RWPE2 (cell line): ENCODE results near the gene SOHLH2.

Experiments used
- ATAC-seq: fragments of 200-7000 bp; cut with Tn5 transposase; 3 replicates; pipeline ENCODE4 v1.9.1; 2021; ENCODE audit warnings: low read depth
- DNase-seq: peaks from one replicate; pipeline ENCODE4 v3.0.0-alpha.2; 2020; ENCODE audit warnings: low spot score
- H3K27ac ChIP-seq: fragments of 450-650 bp; 2 replicates; pipeline ENCODE4 v1.5.1; 2017; ENCODE audit warnings: mild to moderate bottlenecking; ENCODE audit not compliant: poor library complexity, severe bottlenecking
- H3K27me3 ChIP-seq: fragments of 250-450 bp; sonication (Bioruptor Pico); 2 replicates; pipeline ENCODE4 v1.5.1; 2021; ENCODE audit warnings: mild to moderate bottlenecking, moderate library complexity; ENCODE audit not compliant: insufficient read depth, poor library complexity, severe bottlenecking
- H3K36me3 ChIP-seq: fragments of 250-450 bp; sonication (Bioruptor Pico); 2 replicates; pipeline ENCODE4 v1.5.1; 2020; ENCODE audit warnings: low read depth, mild to moderate bottlenecking, moderate library complexity
- H3K4me1 ChIP-seq: fragments of 250-450 bp; sonication (Bioruptor Pico); 2 replicates; pipeline ENCODE4 v1.5.1; 2021; ENCODE audit warnings: mild to moderate bottlenecking, moderate library complexity; ENCODE audit not compliant: insufficient read depth, poor library complexity, severe bottlenecking
- H3K4me3 ChIP-seq: fragments of 250-450 bp; sonication (Bioruptor Pico); 2 replicates; pipeline ENCODE4 v1.5.1; 2021; ENCODE audit warnings: mild to moderate bottlenecking, moderate library complexity; ENCODE audit not compliant: severe bottlenecking
- H3K9me3 ChIP-seq: fragments of 250-450 bp; sonication (Bioruptor Pico); 2 replicates; pipeline ENCODE4 v1.5.1; 2021; ENCODE audit warnings: mild to moderate bottlenecking, moderate library complexity; ENCODE audit not compliant: severe bottlenecking
- TF ChIP-seq, protein P1 (sequence below): fragments of 450-650 bp; IDR thresholded peaks from one replicate; pipeline ENCODE4 v1.5.1; 2017; ENCODE audit warnings: mild to moderate bottlenecking, moderate library complexity; ENCODE audit not compliant: poor library complexity, severe bottlenecking

The SOHLH2 gene, protein sequence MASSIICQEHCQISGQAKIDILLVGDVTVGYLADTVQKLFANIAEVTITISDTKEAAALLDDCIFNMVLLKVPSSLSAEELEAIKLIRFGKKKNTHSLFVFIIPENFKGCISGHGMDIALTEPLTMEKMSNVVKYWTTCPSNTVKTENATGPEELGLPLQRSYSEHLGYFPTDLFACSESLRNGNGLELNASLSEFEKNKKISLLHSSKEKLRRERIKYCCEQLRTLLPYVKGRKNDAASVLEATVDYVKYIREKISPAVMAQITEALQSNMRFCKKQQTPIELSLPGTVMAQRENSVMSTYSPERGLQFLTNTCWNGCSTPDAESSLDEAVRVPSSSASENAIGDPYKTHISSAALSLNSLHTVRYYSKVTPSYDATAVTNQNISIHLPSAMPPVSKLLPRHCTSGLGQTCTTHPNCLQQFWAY

GRCh38 chr13:36214163-36214921 is at the start of gene SOHLH2:
Gene SOHLH2 (minus strand): TSS chr13:36214556. CDS start chr13:36214526, 30 bp downstream.
- H3K27ac ChIP-seq: no peak within 1 kb of the TSS
- H3K9me3 ChIP-seq: no peaks in the 10 kb centered on the region
- no peak within 1 kb of the TSS for H3K4me3 ChIP-seq
- TF ChIP-seq, protein P1, sequence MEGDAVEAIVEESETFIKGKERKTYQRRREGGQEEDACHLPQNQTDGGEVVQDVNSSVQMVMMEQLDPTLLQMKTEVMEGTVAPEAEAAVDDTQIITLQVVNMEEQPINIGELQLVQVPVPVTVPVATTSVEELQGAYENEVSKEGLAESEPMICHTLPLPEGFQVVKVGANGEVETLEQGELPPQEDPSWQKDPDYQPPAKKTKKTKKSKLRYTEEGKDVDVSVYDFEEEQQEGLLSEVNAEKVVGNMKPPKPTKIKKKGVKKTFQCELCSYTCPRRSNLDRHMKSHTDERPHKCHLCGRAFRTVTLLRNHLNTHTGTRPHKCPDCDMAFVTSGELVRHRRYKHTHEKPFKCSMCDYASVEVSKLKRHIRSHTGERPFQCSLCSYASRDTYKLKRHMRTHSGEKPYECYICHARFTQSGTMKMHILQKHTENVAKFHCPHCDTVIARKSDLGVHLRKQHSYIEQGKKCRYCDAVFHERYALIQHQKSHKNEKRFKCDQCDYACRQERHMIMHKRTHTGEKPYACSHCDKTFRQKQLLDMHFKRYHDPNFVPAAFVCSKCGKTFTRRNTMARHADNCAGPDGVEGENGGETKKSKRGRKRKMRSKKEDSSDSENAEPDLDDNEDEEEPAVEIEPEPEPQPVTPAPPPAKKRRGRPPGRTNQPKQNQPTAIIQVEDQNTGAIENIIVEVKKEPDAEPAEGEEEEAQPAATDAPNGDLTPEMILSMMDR: no peak
- ATAC-seq (no peak), DNase-seq (no peak)
- H3K36me3 ChIP-seq: no peaks in the 10 kb centered on the region
- no peaks in the 10 kb centered on the region for H3K27me3 ChIP-seq
- H3K4me1 ChIP-seq: no peaks in the 10 kb centered on the region

DNA sequence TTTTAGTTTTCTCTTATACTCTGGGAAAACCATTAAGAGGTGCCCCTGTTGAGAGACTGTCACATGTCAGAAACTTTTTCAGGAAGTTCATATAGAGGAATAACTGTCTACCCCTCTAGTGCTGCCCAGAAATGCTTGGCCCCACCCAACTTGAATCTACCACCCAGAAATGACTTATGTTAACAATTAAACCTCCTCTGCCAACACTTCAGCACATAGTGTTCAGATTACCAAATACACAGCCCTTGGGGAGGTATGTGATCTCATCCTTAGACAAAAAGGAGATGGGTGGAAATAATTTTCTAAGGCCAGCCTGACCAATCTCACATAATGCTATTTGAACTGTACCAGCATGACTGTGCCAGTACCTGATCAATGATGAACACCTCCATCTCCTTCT is 47.6 kb upstream of the SOHLH2 start:
- Histone ChIP-seq H3K4me3 (no peak overlapping the region), H3K27me3 (no peaks in the 10 kb centered on the region), H3K36me3 (no peaks in the 10 kb centered on the region), H3K4me1 (no peaks in the 10 kb centered on the region), H3K27ac (no peak overlapping the region), H3K9me3 (no peaks in the 10 kb centered on the region)
- no peak for DNase-seq
- TF ChIP-seq, protein P1: no peak
- no peak; the same call in 2 of the 3 replicates for ATAC-seq

GRCh38 chr13:36261011-36261410 is 46.7 kb upstream of the SOHLH2 start:
- TF ChIP-seq, protein P1: no peak
- H3K27me3 ChIP-seq: no peaks in the 10 kb centered on the region
- H3K27ac ChIP-seq: no peak overlapping the region
- no peak overlapping the region for H3K4me3 ChIP-seq
- no peaks in the 10 kb centered on the region for H3K4me1 ChIP-seq
- DNase-seq: no peak
- H3K36me3 ChIP-seq: no peaks in the 10 kb centered on the region
- no peak for ATAC-seq
- no peaks in the 10 kb centered on the region for H3K9me3 ChIP-seq

- Histone ChIP-seq H3K27me3 (no peaks in the 10 kb centered on the region), H3K4me1 (no peaks in the 10 kb centered on the region), H3K9me3 (no peaks in the 10 kb centered on the region), H3K36me3 (no peaks in the 10 kb centered on the region), H3K27ac (no peak overlapping the region), H3K4me3 (no peak overlapping the region)
- ATAC-seq (no peak), DNase-seq (no peak)
- TF ChIP-seq, protein P1: no peak
Observed at GRCh38 chr13:36259361-36260137, 45.2 kb upstream of the SOHLH2 start.
